Choroid plexus epithelial cell (primary cell): Measurements from ENCODE around the gene AGMO.

Experiments
- DNase-seq: peaks from one replicate; pipeline ENCODE4 v3.0.0-alpha.2; 2010; ENCODE audit warnings: low read depth
- H3K4me3 ChIP-seq: 2 replicates; pipeline ENCODE4 v1.5.1; 2011; ENCODE audit warnings: low read depth, mild to moderate bottlenecking, control low read depth, low read length, moderate library complexity
- CTCF ChIP-seq: conservative IDR thresholded peaks from 2 replicates; pipeline ENCODE4 v1.5.1; 2011; ENCODE audit warnings: low read depth, mild to moderate bottlenecking, control low read depth, inconsistent platforms, low read length, moderate library complexity

AGMO gene

GRCh38 chr7:15470825-15471668 is 90.8 kb downstream of the AGMO start:
- DNase-seq: no peak
- H3K4me3 ChIP-seq: no peak overlapping the region
- TF ChIP-seq CTCF: no peak

- no peak for DNase-seq
- no peak for TF ChIP-seq CTCF
- H3K4me3 ChIP-seq: no peak overlapping the region
These were observed 97.1 kb downstream of the AGMO start for GRCh38 chr7:15464667-15465121.

GRCh38 chr7:15463801-15464666 is 97.8 kb downstream of the AGMO start:
- H3K4me3 ChIP-seq: no peak overlapping the region
- no peak for TF ChIP-seq CTCF
- peak; percentile 65 for DNase-seq

GRCh38 chr7:15462721-15463389 is 99.0 kb downstream of the AGMO start:
- no peak for DNase-seq
- no peak overlapping the region for H3K4me3 ChIP-seq
- no peak for TF ChIP-seq CTCF

- DNase-seq: peak; percentile 98
- no peak overlapping the region for H3K4me3 ChIP-seq
- TF ChIP-seq CTCF: no peak
These were observed 100.2 kb downstream of the AGMO start for GRCh38 chr7:15461576-15461975.

GRCh38 chr7:15459018-15459615 is 102.7 kb downstream of the AGMO start:
- peak; percentile 80 for DNase-seq
- H3K4me3 ChIP-seq: no peak overlapping the region
- no peak for TF ChIP-seq CTCF
